ENCODE results near the gene AGBL1.

AGBL1 gene

DNA sequence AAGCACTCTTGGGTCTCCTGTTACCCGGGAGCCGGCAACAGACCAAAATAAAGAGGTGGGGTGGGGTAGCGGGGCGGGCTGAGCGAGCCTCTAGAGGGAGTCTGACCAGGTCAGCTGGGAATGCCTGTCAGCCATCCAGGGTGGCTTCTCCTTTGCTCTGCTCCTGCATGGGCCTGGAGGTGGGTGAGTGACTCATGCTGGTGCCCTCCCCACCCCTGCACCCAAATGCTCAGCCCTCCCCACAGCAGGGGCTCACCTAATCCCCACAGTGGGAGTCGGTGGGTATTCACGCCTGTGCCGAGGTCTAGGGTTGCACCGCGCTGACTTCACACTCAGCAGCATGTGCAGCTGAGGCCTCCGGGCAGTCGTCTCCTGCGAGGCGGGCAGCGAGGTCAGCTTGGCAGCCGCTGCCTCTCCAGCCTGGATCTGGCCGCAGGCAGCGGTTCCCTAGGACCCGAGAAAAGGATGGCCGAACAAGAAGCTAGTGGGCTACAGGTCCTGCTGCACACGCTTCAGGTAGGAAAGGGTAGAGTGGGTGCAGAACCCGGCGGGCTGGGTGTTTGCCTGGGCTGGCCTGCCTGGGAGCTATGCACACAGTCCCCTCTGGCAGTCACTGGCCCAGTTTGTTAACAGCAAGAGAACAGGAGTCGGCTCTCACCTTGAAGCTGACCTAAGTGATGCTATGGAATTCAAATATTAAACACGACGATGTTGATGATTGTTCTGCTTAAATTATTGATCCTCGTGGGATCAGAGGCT is at the start of gene AGBL1:
Gene AGBL1 (plus strand): TSS at position 364 of the 759 bp plus-strand sequence.
- DNase-seq = no peak

DNA sequence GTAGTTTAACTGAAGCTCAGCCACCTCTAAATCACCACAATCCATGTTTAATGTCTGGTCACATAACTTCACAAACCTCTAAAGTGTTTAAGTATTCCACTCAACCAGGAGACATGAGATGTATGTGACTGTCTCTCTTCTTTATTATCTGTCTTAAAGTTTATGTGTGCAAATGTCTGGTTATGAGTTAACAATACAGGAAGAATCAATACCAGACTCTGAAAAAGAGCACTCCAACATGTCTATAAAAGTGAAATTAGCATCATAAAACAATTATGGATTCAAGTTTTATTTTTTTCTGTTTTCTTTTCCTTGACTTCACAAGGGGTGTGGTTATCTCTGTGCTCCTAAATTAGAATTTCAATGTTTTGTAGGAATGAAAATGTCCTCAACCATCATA is 44.8 kb upstream of the AGBL1 start:
- DNase-seq = no peak

DNA sequence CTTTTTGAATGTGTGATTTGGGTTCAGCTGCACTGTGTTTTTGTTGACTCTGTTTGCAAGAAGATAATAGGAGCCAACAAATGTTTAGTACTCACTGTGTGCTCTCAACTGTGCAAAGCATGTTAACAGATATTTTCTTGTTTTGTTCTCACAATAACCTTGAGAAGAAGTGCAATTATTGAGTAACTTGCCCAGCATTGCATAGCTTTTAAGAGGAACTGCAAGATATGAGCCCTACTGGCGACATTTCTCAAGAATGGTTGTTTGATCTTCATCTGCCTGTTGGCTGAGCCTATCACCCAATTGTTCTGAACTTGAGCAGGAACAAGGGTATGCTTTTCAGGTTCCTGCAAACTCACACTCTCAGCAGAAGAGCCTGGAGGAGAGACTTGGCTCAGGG is 43.4 kb upstream of the AGBL1 start:
- DNase-seq = no peak

DNA sequence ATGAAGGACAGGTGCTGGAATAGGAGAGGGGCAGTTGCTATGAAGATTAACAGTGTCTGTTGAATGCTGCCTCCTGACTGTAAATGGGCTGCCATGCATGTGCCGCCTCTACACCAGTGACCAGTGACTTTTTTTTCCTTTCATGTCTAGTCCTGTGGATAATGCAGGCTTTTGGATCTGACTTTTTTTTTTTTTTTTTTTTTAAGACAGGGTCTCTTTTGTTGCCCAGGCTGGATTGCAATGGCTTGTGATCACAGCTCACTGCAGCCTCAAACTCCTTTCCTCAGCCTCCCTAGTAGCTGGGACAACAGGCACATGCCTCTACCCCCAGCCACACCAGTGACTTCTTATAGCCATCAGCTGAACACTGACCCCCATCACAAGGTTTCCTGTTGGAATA is 41.2 kb upstream of the AGBL1 start:
- DNase-seq = no peak

DNA sequence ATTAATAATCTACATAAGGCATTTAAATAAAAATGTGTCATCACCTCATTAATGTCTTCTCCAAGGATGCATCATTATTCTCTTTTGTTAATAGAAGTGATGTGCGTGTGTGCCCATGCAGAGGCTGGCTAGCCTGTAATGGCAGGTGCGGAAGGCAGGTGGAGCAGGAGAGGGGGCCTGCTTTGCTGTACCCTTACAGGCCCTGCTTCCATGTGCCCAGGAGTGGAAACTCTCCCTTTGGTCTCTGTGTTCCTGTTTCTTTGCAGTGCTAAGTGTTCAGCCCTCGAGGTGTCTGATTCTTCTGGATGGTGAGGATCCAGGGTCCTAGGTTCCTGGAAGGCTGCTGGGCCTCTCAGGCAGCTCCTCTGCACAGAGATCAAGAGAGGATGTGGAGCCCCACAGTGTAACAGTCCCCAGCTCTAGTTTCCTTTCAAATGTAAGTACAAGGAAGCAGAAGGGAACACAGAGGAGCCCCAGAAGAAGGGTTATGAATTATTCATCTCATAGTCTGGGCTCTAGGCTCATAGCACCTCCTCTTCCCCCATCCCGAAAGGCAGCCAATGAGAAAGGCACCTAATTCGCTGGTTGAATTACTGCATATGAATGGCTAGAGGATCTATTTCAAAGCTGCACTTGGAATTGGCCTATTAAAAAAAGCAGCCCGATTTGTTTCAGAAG is 39.2 kb upstream of the AGBL1 start:
- DNase-seq = no peak

DNA sequence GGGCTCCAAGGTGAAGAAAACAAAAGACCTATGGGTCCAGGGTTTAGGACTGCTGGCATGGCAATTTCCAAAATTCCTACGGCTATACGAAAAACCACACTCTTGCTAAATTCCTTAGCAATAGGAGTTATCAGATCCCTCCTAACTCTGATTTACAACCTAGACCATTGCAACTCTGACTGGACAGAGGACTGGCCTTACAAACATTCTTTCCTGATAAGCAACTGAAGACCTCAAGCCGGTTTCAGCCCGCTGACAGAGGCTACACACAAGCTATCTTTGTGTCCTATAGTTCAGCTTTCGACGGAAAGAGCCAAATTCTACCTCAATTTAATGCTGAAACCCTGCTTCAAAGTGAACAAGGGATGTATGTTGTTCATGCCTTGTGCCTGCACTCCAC is 38.3 kb upstream of the AGBL1 start:
- DNase-seq = no peak

DNA sequence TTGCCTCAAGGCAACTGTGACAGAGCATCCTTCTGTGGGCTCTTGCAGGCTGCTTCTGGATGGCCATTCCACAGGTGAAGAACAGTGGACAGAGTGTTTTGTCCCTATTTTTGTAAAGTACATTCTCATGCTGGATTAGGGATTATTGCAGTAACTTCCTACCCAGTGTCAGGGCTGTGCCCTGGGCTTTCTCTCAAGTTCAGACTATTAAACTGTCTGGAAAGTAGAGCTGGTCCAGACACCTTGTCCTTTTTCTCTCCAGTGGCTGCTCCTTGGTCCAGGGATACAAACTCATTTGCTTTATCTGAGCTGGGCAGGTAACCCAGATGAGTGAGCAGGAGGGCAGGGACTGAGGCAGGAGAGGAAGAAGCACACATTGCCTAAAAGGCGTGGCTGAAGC is 37.4 kb upstream of the AGBL1 start:
- no peak for DNase-seq

DNA sequence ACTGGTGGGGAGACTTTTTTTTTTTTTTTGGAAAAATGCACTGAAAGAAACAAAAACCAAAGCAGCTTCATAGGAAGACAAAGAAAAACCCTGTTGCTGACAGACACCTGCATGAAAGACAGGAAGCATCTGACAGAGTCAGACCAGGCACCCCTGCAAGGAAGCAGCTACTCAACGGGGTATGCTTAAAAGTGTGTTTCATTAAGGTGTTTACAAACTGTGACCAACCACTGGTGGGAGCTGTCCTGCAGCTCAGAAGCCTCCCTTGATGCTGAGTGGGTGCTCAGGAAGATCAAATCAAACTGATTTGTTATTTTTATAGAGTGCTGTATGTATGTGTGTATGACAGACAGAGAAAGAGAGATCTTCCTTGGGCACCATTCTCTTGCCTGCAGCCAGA is 34.7 kb upstream of the AGBL1 start:
- no peak for DNase-seq

DNA sequence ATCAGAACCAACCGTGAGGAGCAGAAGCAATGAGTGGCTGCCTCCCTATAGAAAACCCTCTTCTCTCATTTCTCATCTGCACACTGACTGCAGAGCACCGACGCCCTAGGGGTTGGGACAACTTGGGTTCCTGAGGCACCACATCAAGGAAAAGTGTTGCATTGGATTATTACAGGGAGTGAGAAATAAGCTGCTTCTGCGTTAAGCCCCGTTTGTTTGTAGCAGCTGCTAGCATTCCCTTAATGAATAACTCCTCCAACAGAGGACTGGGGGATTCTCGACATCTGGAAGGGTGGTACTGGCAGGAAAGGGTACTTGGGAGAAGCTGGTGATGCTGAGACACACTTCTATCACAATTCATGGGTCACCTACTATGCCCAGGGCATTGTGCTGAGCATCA is 25.3 kb upstream of the AGBL1 start:
- DNase-seq = no peak

DNA sequence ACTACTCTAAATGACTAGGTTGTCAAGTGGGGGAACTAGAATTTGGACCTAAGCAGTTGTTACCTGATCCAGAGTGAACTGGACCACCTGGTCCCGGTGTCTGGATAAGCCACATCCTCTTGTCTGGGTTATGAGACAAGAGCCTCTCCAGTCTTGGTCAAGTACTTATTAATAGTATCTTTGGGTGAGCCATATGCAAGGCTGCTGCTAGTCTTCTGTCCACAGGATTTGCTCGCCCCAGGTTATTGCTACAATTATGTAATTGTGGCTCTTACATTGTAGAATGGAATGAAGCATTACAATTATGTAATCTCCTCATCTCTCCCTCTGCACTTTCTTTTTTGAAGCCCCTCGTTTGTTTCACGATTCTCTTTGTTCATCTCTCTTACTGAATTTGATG is 24.0 kb upstream of the AGBL1 start:
- no peak for DNase-seq

DNA sequence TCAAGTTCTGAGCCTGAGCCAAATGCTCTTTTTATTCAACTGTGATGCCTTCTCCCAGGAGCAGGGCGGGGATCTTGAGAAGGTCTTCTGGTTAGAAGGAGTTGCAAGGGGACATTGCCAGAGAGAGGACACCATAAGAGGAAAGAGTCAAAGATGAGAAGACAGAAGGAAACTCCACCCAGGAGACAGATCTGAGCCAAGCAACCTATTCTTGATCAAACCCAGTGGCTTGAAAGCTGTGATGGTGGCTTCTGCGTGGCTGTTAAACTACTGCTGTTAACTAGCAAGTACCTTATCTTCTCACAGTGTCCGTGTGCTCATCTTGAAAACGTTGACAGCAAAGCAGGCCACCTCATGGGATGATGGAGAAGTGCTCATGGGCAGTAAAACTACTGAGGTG is 19.8 kb upstream of the AGBL1 start:
- DNase-seq = no peak

DNA sequence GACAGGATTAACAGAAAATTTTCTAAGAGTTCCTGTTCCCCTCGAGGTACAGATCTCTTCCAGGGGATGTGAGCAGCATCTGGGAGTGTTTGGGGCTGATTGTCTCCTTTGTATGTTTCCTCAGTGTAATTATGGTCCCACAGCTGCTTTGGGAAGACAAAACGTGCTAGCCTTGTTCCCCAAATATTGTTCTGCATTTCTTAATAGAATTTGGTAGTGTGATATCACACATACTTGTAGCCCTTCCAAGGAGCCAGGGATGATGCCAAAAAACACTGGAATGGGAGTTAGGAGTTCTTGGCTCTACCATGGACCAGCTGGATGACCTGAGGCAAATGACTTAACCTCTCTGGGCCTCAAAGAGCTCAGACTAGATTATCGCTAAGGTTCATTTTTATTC is 19.0 kb upstream of the AGBL1 start:
- no peak for DNase-seq

DNA sequence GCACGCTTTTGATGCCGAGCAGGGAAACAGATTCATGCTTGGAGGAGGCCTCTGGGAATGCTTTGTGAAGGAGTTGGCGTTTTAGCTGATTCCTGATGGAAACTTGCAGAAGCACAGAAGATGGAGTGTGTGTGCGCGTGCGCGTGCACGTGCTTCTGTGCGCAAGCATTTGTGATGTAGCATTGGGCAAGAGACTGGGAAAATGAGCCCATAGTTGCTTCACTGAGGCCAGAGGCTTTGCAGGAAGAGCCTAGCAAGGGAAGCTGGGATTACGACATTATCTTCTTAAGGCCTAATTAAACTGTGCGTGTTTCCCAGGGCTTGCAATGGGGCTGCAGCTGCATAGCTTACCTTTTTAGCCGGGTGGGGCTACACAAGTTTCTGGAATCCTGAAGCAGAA is 18.1 kb upstream of the AGBL1 start:
- no peak for DNase-seq

DNA sequence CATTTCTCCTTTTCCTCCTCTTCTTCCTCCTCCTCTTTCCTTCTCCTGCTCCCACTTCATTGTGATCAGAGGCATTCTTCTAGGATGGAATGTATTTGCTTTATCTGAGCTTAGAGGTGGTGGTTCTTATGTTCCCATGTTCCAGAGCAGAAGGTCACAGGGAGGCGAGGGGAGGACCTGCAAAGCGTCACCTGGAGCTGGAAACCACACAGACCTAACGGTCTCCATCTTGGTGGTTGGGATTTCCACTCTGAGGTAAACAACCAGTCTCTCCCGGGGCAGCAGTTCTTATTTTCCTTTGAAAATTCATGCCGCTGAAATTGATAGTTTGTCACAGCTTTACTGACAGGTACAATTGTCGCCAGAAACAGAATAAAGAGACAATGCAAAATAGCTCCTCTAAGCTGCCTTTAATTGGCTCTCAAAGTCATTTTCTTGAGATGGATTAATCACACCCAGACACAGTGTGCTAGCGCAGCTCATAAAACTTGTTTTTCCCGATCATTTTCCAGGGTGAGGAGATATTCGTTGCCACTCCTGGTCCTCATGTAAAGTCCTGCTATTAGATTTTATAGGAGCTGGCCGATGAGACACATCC is 16.9 kb upstream of the AGBL1 start:
- no peak for DNase-seq

DNA sequence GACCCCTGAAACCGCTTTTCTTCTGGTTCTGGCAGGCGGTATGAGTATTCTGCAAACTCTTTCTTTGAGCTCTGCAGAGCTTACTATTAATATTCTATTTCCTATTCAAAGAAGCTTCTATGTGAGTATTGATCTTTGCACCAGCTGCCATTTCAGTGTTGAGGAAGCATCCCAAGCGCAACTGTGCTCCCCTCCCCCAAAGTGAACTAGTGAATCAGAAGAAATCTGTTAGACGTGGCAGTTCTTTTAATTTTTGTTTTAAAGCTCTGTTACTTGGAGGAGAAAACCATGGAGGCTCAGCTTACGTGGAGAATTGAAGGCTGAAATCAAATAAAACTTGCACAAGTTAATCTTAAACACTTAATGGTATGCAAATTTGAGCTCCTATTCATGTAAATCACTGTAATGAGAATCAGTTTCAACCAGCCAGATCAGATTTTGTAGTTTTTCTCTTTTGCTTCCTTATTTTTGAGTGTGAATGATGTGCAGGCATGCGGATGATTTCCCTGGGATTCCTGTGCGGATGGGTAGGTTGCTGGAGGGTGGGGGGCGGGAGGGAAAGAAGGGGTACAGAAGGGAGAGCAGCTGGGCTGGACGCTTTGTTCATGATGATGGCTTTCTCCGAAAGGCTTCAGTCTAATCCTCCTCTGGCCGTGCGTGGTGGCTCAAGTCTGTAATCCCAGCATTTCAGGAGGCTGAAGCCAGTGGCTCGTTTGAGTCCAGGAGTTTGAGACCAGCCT is 16.1 kb upstream of the AGBL1 start:
- no peak for DNase-seq

DNA sequence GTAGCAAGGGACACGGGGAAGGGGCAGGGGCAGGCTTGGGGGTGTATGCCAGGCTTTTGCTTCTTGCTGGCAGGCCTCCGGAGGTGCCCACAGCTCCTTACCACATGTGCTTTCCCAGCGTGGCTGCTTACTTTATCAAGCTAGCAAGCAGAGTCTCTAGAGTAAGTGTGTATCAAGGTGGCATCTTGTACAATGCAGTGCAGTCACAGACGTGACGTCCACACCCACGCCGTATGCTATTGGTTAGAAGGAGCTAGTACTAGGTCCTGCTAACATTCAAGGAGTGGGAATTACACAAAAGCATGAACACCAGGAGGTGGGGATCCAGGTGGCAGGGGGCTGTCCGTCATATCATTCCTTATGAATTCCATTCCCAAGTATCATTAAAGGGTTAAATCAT is 15.3 kb upstream of the AGBL1 start:
- no peak for DNase-seq

DNA sequence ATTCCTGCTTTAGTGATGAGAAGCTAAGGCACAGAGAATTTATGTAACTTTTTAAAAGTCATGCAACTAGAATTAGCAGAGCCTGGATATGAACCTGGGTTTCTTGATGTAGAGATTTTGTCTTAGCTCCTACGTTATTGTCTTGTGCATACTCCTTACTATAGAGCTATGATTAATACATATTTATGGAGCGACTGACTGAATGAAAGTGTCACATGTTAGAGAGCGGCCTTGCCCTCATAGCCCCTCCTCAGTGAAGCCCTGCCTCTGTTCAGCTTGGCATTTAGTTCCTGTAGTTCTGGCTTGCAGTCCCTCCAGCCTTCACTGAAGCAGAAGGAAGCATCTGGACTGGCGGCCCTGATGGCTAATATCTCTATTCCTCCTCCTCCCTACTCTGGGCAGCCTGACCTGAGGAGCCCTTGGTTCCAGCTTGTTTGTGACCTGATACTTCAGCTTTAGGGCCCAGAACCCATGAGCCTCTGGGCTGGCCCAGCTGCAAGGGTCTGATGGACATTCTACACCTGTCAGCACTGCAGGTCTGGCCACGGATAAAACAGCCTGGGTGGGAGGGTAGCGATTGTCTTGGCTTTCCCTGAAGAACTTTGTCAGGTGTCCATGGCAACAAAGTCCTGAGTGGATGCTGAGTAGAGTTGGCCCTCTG is 13.4 kb upstream of the AGBL1 start:
- no peak for DNase-seq

DNA sequence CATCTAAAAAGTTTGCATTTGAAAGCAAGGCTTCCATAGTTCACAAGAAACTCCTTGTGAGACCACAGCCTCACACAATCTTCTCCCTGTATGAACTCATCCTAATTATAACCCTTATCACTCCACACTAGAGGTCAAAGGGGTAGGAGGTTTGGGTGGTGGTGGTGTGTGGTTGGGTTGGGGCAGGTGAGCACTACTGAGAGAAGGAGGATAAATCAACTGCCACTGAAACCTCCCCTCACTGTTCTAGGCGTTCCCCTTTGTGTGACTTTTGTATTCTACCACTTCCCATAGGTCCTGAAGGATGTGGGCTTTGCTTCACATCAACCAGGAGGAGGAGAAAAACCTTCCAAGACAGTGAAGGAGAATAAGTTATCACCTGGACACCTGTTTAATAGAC is 6.4 kb upstream of the AGBL1 start:
- DNase-seq = no peak

DNA sequence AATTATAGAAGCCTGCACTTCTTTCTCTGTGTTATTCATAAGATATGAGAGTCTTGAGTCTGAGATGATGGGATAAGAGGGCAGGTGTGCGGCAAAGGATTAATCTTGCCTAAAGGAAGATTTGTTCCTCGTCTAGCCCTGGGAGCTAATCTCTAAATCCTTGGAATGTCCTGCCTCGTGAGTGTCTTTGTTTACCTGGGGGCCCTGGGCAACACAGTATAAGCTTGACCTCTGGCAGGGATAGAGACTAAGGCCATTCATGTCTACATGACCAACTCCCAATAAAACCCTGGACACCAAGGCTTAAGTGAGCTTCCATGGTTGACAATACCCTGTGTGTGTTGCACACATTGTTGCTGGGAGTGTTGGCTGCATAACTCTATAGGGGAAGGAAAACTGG is 3.2 kb upstream of the AGBL1 start:
- no peak for DNase-seq

DNA sequence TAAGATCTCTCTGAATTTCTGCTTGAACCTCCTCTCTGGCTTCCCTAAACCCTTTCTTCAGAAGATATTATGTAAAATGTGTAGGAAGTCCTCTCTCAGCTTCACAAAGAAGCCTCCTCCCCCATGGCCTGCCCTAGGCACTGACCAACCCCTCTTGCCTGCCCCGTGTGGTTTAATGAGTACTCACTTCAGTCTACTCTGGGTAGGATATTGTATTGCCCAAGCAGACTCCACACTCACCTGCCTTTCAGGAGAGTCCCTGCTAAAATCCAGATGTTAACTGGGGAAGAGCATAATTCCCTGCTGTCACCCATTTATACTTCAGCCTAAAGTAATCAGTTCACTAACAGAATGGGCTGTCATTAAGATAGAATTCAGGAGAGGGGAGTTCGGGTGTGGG is 2.6 kb upstream of the AGBL1 start:
- no peak for DNase-seq

DNA sequence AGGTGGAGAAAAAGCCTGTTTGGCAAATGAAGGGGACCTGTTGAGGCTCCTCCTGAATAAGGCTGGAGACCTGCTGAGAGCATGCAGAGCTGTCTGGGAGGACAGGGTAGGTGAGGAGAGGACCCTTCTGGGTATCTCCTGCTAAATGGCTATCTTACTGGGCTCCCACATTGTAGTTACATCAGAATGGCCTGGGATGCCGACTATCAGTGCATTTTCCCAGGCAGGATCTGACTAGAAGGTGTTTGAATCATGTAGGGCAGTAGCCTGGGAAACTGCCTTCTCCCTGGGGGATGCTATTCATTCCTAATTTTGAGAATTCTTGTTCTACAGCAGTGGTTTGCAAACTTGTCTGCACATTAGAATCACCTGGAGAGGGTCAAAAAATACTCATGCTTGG is 631 bp downstream of the AGBL1 start:
- DNase-seq = no peak

DNA sequence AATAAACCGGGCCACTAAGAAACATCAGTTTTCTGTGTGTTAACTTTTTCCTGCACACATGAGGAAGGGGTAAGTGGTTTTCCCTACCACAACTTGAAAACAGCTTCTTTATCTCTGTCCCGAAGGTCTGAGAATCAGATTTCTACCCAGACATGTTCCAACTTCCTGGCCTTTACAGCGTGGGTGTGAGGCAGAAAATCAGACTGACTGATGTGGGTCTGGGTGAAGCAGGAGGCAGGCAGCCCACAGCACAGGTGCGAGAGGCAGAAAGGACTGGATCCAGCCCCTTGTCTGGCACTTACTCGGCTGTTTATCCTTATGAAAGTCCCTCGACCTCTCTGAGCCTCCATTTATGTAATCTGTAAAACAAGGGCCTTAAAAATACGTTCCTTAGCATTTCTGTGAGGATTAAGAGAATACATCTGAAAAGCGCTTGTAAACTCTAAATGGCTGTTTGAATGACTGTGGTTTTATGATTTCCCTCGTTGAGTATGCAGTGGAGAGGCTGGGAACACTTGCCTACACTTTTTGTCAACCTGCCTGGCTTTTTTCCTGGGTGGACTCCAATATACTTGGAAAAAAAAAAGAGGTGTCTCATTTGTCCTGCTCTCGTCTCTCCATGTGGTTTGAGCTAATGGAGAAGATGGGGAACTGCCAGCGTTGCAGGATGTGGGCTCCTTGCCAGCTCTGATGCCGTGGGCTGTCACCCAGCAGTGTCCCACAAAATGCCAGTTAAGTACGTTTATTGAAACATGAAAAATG is 3.1 kb downstream of the AGBL1 start:
- no peak for DNase-seq

Measured in activated CD4-positive, alpha-beta T cell treated with anti-CD3 and anti-CD28 coated beads, Interleukin-10, Interleukin-2, amounts not matched to agents 100 ng/mL and 50 ng/mL, durations not matched to agents 16 hours and 8 hours (primary cell).